ENCODE results near the gene DENND1A.

Gene DENND1A

GRCh38 chr9:123798195-123798594 is 131.7 kb downstream of the DENND1A start:
- no peak overlapping the region for H2BK12ac ChIP-seq (ENCODE audit: low read length in 2 of 2)
- no peaks in the 10 kb centered on the region for H3K9me3 ChIP-seq (ENCODE audit: control insufficient read depth, low read length)
- H2AFZ ChIP-seq (ENCODE audit: low read depth, low read length) = no peak overlapping the region
- no peaks in the 10 kb centered on the region for H3K4me1 ChIP-seq (ENCODE audit: control insufficient read depth, insufficient read depth, low read depth, low read length)
- no peak overlapping the region for H2BK120ac ChIP-seq (ENCODE audit: low read depth, low read length)
- no peak overlapping the region for H3K4me2 ChIP-seq (ENCODE audit: low read length, poor library complexity, severe bottlenecking)
- no peaks in the 10 kb centered on the region for H3K36me3 ChIP-seq (ENCODE audit: control insufficient read depth in 1 of 2, insufficient read depth in 2 of 2, low read depth in 1 of 2, low read length in 2 of 2)
- H3K27me3 ChIP-seq (ENCODE audit: control insufficient read depth in 1 of 2, insufficient read depth in 1 of 2, low read length in 2 of 2) = no peaks in the 10 kb centered on the region
- no peak overlapping the region for H3K14ac ChIP-seq (ENCODE audit: low read length in 2 of 2)
- no peak overlapping the region for H2AK5ac ChIP-seq (ENCODE audit: low read length, severe bottlenecking)
- no peak overlapping the region for H3K9ac ChIP-seq (ENCODE audit: low read length)
- no peak overlapping the region for H3K4ac ChIP-seq (ENCODE audit: low read depth in 1 of 2, low read length in 2 of 2)
- H3K18ac ChIP-seq (ENCODE audit: low read depth in 1 of 2, low read length in 2 of 2) = no peak overlapping the region
- no peak overlapping the region for H3K27ac ChIP-seq (ENCODE audit: low read length, poor library complexity, severe bottlenecking)
- H2BK5ac ChIP-seq (ENCODE audit: low read depth, low read length, poor library complexity, severe bottlenecking) = no peak overlapping the region
- no peak overlapping the region for H3K23ac ChIP-seq (ENCODE audit: low read length in 2 of 2)
- no peak for DNase-seq
- H3K79me1 ChIP-seq (replicated peaks; ENCODE audit: low read length, poor library complexity, severe bottlenecking) = peaks cover 11% of the 10 kb centered on the region
- H3K4me3 ChIP-seq (ENCODE audit: insufficient read depth in 1 of 2, low read depth in 1 of 2, low read length in 2 of 2) = no peak overlapping the region
- H4K8ac ChIP-seq (ENCODE audit: low read length) = no peak overlapping the region
- H2BK15ac ChIP-seq (ENCODE audit: low read depth, poor library complexity, severe bottlenecking) = no peak overlapping the region
- WGBS = no CpG with 5 or more reads among the region's 1 CpG
- H4K91ac ChIP-seq (ENCODE audit: low read length) = no peak overlapping the region

DNA sequence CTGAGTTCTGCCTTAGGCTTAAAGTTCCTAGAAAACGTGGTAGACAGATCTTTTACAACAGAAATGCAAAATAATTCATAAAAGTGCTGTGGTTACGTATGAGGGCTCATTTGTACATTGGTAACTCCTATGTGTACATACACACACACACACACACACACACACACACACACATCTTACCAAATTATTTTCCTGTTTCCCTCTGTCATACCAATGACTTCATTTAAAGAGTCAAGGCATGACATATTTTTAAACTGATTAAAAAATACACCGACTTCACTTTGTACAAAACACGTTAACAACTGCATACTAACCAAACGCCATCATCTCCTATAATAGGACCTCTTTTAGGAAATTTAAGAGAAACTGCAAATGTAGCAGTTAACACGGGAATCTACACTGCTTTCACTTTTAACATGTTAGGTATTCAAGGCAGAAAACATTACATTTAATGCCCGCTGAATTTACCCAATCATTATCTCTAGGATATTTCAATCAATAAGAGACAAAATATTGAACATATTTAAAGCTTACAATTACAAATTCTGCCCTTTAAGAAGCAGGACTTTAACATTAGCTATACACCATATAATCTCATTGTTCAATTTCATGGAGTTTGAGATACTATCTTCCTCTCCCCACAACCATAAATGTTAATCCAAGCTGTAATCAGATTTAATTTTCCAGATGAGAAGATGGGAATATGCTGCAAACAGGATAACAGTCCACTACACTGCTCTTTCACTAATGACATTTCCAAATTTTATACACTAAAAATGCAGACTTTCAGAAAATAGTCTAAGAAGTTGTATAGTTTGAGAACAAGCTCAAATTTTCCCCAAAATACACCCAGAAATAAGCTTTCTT is 133.1 kb downstream of the DENND1A start:
- Histone ChIP-seq H3K4ac (ENCODE audit: low read depth in 1 of 2, low read length in 2 of 2) (no peak overlapping the region), H2BK15ac (ENCODE audit: low read depth, poor library complexity, severe bottlenecking) (no peak overlapping the region), H3K36me3 (ENCODE audit: control insufficient read depth in 1 of 2, insufficient read depth in 2 of 2, low read depth in 1 of 2, low read length in 2 of 2) (no peaks in the 10 kb centered on the region), H3K23ac (ENCODE audit: low read length in 2 of 2) (no peak overlapping the region), H3K9me3 (ENCODE audit: control insufficient read depth, low read length) (no peaks in the 10 kb centered on the region), H3K27me3 (ENCODE audit: control insufficient read depth in 1 of 2, insufficient read depth in 1 of 2, low read length in 2 of 2) (no peaks in the 10 kb centered on the region), H3K4me2 (ENCODE audit: low read length, poor library complexity, severe bottlenecking) (no peak overlapping the region), H4K91ac (ENCODE audit: low read length) (no peak overlapping the region), H3K4me3 (ENCODE audit: insufficient read depth in 1 of 2, low read depth in 1 of 2, low read length in 2 of 2) (no peak overlapping the region), H2BK5ac (ENCODE audit: low read depth, low read length, poor library complexity, severe bottlenecking) (no peak overlapping the region), H2BK120ac (ENCODE audit: low read depth, low read length) (no peak overlapping the region), H2BK12ac (ENCODE audit: low read length in 2 of 2) (no peak overlapping the region), H2AFZ (ENCODE audit: low read depth, low read length) (no peak overlapping the region), H3K9ac (ENCODE audit: low read length) (no peak overlapping the region), H4K8ac (ENCODE audit: low read length) (no peak overlapping the region), H3K18ac (ENCODE audit: low read depth in 1 of 2, low read length in 2 of 2) (no peak overlapping the region), H3K79me1 (replicated peaks; ENCODE audit: low read length, poor library complexity, severe bottlenecking) (peaks cover 8% of the 10 kb centered on the region), H3K14ac (ENCODE audit: low read length in 2 of 2) (no peak overlapping the region), H3K27ac (ENCODE audit: low read length, poor library complexity, severe bottlenecking) (no peak overlapping the region), H2AK5ac (ENCODE audit: low read length, severe bottlenecking) (no peak overlapping the region), H3K4me1 (ENCODE audit: control insufficient read depth, insufficient read depth, low read depth, low read length) (no peaks in the 10 kb centered on the region)
- peak; percentile 12 for DNase-seq
- WGBS = 88% methylated on average over 6 of the region's 7 CpGs

- Histone ChIP-seq H3K36me3 (ENCODE audit: control insufficient read depth in 1 of 2, insufficient read depth in 2 of 2, low read depth in 1 of 2, low read length in 2 of 2) (no peaks in the 10 kb centered on the region), H3K79me1 (replicated peaks; ENCODE audit: low read length, poor library complexity, severe bottlenecking) (peaks cover 8% of the 10 kb centered on the region), H2BK5ac (ENCODE audit: low read depth, low read length, poor library complexity, severe bottlenecking) (no peak overlapping the region), H3K27me3 (ENCODE audit: control insufficient read depth in 1 of 2, insufficient read depth in 1 of 2, low read length in 2 of 2) (no peaks in the 10 kb centered on the region), H2AK5ac (ENCODE audit: low read length, severe bottlenecking) (no peak overlapping the region), H2BK12ac (ENCODE audit: low read length in 2 of 2) (no peak overlapping the region), H3K4me1 (ENCODE audit: control insufficient read depth, insufficient read depth, low read depth, low read length) (no peaks in the 10 kb centered on the region), H4K8ac (ENCODE audit: low read length) (no peak overlapping the region), H3K27ac (ENCODE audit: low read length, poor library complexity, severe bottlenecking) (no peak overlapping the region), H2AFZ (ENCODE audit: low read depth, low read length) (no peak overlapping the region), H3K23ac (ENCODE audit: low read length in 2 of 2) (no peak overlapping the region), H3K9ac (ENCODE audit: low read length) (no peak overlapping the region), H3K4ac (ENCODE audit: low read depth in 1 of 2, low read length in 2 of 2) (no peak overlapping the region), H3K18ac (ENCODE audit: low read depth in 1 of 2, low read length in 2 of 2) (no peak overlapping the region), H3K14ac (ENCODE audit: low read length in 2 of 2) (no peak overlapping the region), H3K4me3 (ENCODE audit: insufficient read depth in 1 of 2, low read depth in 1 of 2, low read length in 2 of 2) (no peak overlapping the region), H3K4me2 (ENCODE audit: low read length, poor library complexity, severe bottlenecking) (no peak overlapping the region), H3K9me3 (ENCODE audit: control insufficient read depth, low read length) (no peaks in the 10 kb centered on the region), H2BK120ac (ENCODE audit: low read depth, low read length) (no peak overlapping the region), H2BK15ac (ENCODE audit: low read depth, poor library complexity, severe bottlenecking) (no peak overlapping the region), H4K91ac (ENCODE audit: low read length) (no peak overlapping the region)
- DNase-seq = no peak
- WGBS = 98% methylated on average over 2 of the region's 2 CpGs
Observed at GRCh38 chr9:123796094-123796493, 133.8 kb downstream of the DENND1A start.

DNA sequence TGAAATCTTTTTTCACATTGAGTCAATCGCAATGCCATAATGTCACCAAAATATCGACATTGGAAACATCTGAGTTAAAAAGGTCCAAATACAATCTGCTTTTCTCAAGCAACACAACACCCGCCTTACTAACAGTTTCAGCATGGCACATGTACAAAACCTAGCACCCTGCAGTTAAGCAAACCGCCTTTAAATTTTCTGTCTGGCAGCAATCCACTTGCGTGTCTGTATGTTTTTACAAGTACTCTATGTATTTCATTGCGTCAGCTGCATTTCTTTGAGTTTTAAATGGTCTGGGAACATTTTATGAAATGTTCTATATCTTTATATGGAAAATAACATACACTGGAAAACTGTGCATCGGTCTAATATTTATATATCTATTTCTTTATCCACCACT is 134.6 kb downstream of the DENND1A start:
- Histone ChIP-seq H3K9ac (ENCODE audit: low read length) (no peak overlapping the region), H2AK5ac (ENCODE audit: low read length, severe bottlenecking) (no peak overlapping the region)
- WGBS = 98% methylated on average over 4 of the region's 7 CpGs

More for the DNA sequence above, 134.6 kb downstream of the DENND1A start:
- H3K18ac ChIP-seq (ENCODE audit: low read depth in 1 of 2, low read length in 2 of 2) = no peak overlapping the region
- no peak overlapping the region for H2BK15ac ChIP-seq (ENCODE audit: low read depth, poor library complexity, severe bottlenecking)
- no peak overlapping the region for H4K8ac ChIP-seq (ENCODE audit: low read length)
- no peak overlapping the region for H3K23ac ChIP-seq (ENCODE audit: low read length in 2 of 2)
- H3K4me1 ChIP-seq (ENCODE audit: control insufficient read depth, insufficient read depth, low read depth, low read length) = no peaks in the 10 kb centered on the region
- H3K4me2 ChIP-seq (ENCODE audit: low read length, poor library complexity, severe bottlenecking) = no peak overlapping the region
- H4K91ac ChIP-seq (ENCODE audit: low read length) = no peak overlapping the region
- H3K4ac ChIP-seq (ENCODE audit: low read depth in 1 of 2, low read length in 2 of 2) = no peak overlapping the region
- no peak overlapping the region for H3K27ac ChIP-seq (ENCODE audit: low read length, poor library complexity, severe bottlenecking)
- no peaks in the 10 kb centered on the region for H3K36me3 ChIP-seq (ENCODE audit: control insufficient read depth in 1 of 2, insufficient read depth in 2 of 2, low read depth in 1 of 2, low read length in 2 of 2)
- H3K9me3 ChIP-seq (ENCODE audit: control insufficient read depth, low read length) = no peaks in the 10 kb centered on the region
- H3K27me3 ChIP-seq (ENCODE audit: control insufficient read depth in 1 of 2, insufficient read depth in 1 of 2, low read length in 2 of 2) = no peaks in the 10 kb centered on the region
- no peak overlapping the region for H2BK12ac ChIP-seq (ENCODE audit: low read length in 2 of 2)
- H3K14ac ChIP-seq (ENCODE audit: low read length in 2 of 2) = no peak overlapping the region
- no peak for DNase-seq
- no peak overlapping the region for H2BK120ac ChIP-seq (ENCODE audit: low read depth, low read length)
- no peak overlapping the region for H3K4me3 ChIP-seq (ENCODE audit: insufficient read depth in 1 of 2, low read depth in 1 of 2, low read length in 2 of 2)
- H2BK5ac ChIP-seq (ENCODE audit: low read depth, low read length, poor library complexity, severe bottlenecking) = no peak overlapping the region
- H3K79me1 ChIP-seq (replicated peaks; ENCODE audit: low read length, poor library complexity, severe bottlenecking) = peaks cover 6% of the 10 kb centered on the region
- H2AFZ ChIP-seq (ENCODE audit: low read depth, low read length) = no peak overlapping the region
